ENCODE results near the gene LCORL. TPM values are rescaled to one million over a fixed set of nuclear protein-coding genes. Genes with fewer than 3 reads are reported as not detected.
A peak's percentile ranks its signal among the peaks of the same experiment; 100 is the strongest.

The LCORL gene
- total RNA-seq, 1 experiment from 2014 or later: 11.3 TPM

GRCh38 chr4:18021470-18021719 is 160 bp downstream of the LCORL start:
- intact Hi-C loops (cut with micrococcal nuclease; ENCODE audit: unreplicated experiment): loop anchor here (1.0 to 5.0 kb wide), 4 partner anchors 49 to 444 kb away; partner anchors contain the start of genes DCAF16, LAP3 and NCAPG
- POLR2A ChIA-PET: no interaction called here
- CTCF ChIA-PET: no interaction called here

GRCh38 chr4:18020671-18021469 is 685 bp downstream of the LCORL start:
- peak overlapping the region; percentile 87 for H3K27ac Mint-ChIP-seq (ENCODE audit: unreplicated experiment)

More at GRCh38 chr4:18021470-18021719, 160 bp downstream of the LCORL start:
- Mint-ChIP-seq H3K27me3 (ENCODE audit: insufficient read depth, unreplicated experiment) (peaks cover 3% of the 10 kb centered on the region), H3K4me3 (ENCODE audit: unreplicated experiment) (peak overlapping the region; percentile 97), H3K4me1 (ENCODE audit: low read depth, unreplicated experiment) (peaks cover 8% of the 10 kb centered on the region), H3K9me3 (ENCODE audit: unreplicated experiment) (no peaks in the 10 kb centered on the region), H3K36me3 (ENCODE audit: insufficient read depth, unreplicated experiment) (peaks cover 11% of the 10 kb centered on the region), H3K27ac (ENCODE audit: unreplicated experiment) (peak overlapping the region; percentile 83)
- BruUV-seq (replicated peaks): no TSS peak
- Histone ChIP-seq H3K36me3 (ENCODE audit: control insufficient read depth, insufficient read depth, low read length) (no peaks in the 10 kb centered on the region), H3K27me3 (replicated peaks; ENCODE audit: control insufficient read depth, insufficient read depth, low read length) (no peaks in the 10 kb centered on the region), H3K4me1 (no peaks in the 10 kb centered on the region), H3K9me3 (no peaks in the 10 kb centered on the region), H3K4me3 (ENCODE audit: low read depth, low read length) (peak overlapping the region; percentile 80)
- no peak for DNase-seq
- TF ChIP-seq CTCF (IDR thresholded peaks at IDR 0.05; ENCODE audit: insufficient read depth in 1 of 2, low read depth in 1 of 2, low read length in 1 of 2, severe bottlenecking in 1 of 2, unreplicated experiment in 1 of 2): no peak

More at GRCh38 chr4:18020671-18021469, 685 bp downstream of the LCORL start:
- BruUV-seq (replicated peaks): no TSS peak
- Mint-ChIP-seq H3K4me3 (ENCODE audit: unreplicated experiment) (peak overlapping the region; percentile 97), H3K9me3 (ENCODE audit: unreplicated experiment) (no peaks in the 10 kb centered on the region), H3K4me1 (ENCODE audit: low read depth, unreplicated experiment) (peaks cover 8% of the 10 kb centered on the region), H3K36me3 (ENCODE audit: insufficient read depth, unreplicated experiment) (peaks cover 11% of the 10 kb centered on the region), H3K27me3 (ENCODE audit: insufficient read depth, unreplicated experiment) (peaks cover 3% of the 10 kb centered on the region)
- no peaks in the 10 kb centered on the region for H3K9me3 ChIP-seq
- CTCF ChIA-PET: interaction anchor here (0.6 kb wide), 1 partner anchor 204 kb away, joined by 3 read pairs; no protein-coding TSS in a partner anchor
- peak; percentile 68 for DNase-seq
- H3K27me3 ChIP-seq (replicated peaks; ENCODE audit: control insufficient read depth, insufficient read depth, low read length): no peaks in the 10 kb centered on the region
- POLR2A ChIA-PET: no interaction called here
- intact Hi-C loops (cut with micrococcal nuclease; ENCODE audit: unreplicated experiment): loop anchor here (1.0 to 5.0 kb wide), 4 partner anchors 48 to 444 kb away; partner anchors contain the start of genes DCAF16, LAP3 and NCAPG
- H3K4me3 ChIP-seq (ENCODE audit: low read depth, low read length): peak overlapping the region; percentile 80
- H3K36me3 ChIP-seq (ENCODE audit: control insufficient read depth, insufficient read depth, low read length): no peaks in the 10 kb centered on the region
- TF ChIP-seq CTCF (IDR thresholded peaks at IDR 0.05; ENCODE audit: insufficient read depth in 1 of 2, low read depth in 1 of 2, low read length in 1 of 2, severe bottlenecking in 1 of 2, unreplicated experiment in 1 of 2): no peak
- H3K4me1 ChIP-seq: no peaks in the 10 kb centered on the region
